Omental fat pad (tissue), 4 donors: ENCODE data around the gene IL1B. TPM values are rescaled to one million over a fixed set of nuclear protein-coding genes. Genes with fewer than 3 reads are reported as not detected.

Source experiments
- ATAC-seq: fragments of 150-250 bp; one replicate; pipeline ENCODE4 v1.9.1; 2016; ENCODE audit warnings: mild to moderate bottlenecking, moderate library complexity; ENCODE audit not compliant: low FRiP score
- DNase-seq: peaks from one replicate; pipeline ENCODE4 v3.0.0-alpha.2; 2019; ENCODE audit warnings: low spot score
- CTCF ChIP-seq, 3 donors: fragments of 450-650 bp; IDR thresholded peaks; one replicate each; pipeline ENCODE4 v1.5.1; 2016 to 2017; ENCODE audit warnings: antibody characterized with exemption in 3 of 3, mild to moderate bottlenecking in 3 of 3, moderate library complexity in 2 of 3
- total RNA-seq, 4 donors: library from RNA; depleted of rRNA; stranded (reverse); fragments of >200 nt; gene quantifications; one replicate each; pipeline ENCODE4 v1.1.0, GENCODE V29; 2016

Gene IL1B
- total RNA-seq, 4 donors from 2014 or later, result 2.6 to 50.5 (median 7.3) TPM

DNA sequence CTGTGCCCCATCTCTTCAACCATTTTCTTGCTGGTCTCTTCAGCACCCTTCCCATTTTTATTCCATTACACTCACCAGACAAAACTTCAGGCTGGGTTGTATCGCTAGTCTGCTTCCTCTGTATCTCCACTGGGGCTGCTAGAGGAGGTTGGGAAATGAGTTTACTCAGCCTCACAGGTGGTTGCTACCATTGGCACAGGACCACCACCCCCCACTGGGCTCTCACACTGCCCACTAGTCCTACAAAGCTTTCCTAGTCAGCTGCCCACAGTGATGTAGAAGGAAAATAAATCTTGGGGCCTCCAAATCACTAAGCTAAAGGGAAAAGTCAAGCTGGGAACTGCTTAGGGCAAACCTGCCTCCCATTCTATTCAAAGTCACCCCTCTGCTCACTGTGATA is 12.3 kb upstream of the IL1B start:
- DNase-seq (no peak), ATAC-seq (no peak)
- TF ChIP-seq CTCF (IDR thresholded peaks at IDR 0.05), result no peak

DNA sequence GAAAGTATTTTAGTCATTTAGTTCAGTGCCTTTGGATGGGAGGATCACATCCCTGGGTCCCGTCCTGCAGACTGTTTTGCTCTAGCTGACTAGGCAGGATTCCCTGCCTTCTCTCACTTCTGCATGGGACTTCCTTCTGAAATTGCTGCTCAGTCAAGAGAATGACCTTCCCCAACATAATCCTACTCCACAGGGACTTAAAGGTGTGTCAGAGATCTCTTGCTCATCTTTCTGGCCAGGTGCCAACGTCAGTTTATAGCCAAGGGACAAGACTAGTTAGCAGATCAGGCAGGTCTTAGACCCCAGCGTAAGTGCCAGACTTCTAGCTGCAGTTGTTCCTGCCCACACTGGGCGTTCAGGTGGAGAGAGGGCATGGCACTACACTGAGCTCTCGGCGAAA is 9.5 kb upstream of the IL1B start:
- no peak for ATAC-seq
- no peak for DNase-seq
- TF ChIP-seq CTCF (IDR thresholded peaks at IDR 0.05), result no peak

- no peak for TF ChIP-seq CTCF (IDR thresholded peaks at IDR 0.05)
- no peak for ATAC-seq
- DNase-seq, result no peak
Measured at GRCh38 chr2:112843836-112844235, 7.3 kb upstream of the IL1B start.

DNA sequence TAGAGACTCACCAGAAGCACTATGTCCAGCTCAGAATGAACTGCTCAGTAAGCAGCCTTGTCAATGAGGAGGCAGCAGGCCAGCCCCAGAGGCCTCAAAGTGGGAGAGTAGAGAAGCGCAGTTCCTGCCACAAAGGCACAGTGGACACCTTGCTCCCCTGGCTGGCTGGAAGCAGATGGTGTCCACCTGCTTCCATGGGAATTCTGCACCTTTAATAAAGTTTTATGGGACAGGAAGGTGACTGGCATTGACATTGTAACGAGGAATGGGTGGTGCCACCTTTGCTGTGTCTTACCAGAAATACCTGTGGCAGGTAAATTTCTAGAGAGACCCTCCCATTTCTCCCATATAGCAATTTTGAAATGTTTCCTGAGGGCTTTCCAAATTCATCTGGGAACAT is 6.7 kb upstream of the IL1B start:
- ATAC-seq, result no peak
- no peak for DNase-seq
- TF ChIP-seq CTCF (IDR thresholded peaks at IDR 0.05), result no peak

GRCh38 chr2:112841295-112842044 is 4.9 kb upstream of the IL1B start:
- DNase-seq (no peak), ATAC-seq (no peak)
- no peak for TF ChIP-seq CTCF (IDR thresholded peaks at IDR 0.05)

DNA sequence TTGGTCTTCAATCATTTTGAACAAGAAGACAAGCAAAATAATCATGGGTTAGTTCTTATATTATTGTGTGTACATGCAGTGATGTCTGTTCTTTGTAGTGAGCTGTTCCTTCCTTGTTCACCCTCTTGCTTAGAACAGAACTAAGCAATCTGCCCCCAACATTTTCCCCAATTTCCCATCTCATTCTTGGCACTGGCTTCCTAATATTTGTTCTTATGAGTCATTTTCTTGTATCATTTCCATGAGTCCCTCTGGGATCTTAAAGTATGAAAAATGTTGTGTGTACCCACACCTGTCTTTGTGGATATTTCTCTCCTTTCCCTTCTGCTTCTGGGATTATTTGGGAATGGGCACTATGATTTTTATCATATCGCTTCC is 3.5 kb upstream of the IL1B start:
- no peak for DNase-seq

More for the DNA sequence above, 3.5 kb upstream of the IL1B start:
- ATAC-seq, result no peak
- TF ChIP-seq CTCF (IDR thresholded peaks at IDR 0.05), result no peak
